Measurements from ENCODE around the gene MCRIP1.

The MCRIP1 gene

DNA sequence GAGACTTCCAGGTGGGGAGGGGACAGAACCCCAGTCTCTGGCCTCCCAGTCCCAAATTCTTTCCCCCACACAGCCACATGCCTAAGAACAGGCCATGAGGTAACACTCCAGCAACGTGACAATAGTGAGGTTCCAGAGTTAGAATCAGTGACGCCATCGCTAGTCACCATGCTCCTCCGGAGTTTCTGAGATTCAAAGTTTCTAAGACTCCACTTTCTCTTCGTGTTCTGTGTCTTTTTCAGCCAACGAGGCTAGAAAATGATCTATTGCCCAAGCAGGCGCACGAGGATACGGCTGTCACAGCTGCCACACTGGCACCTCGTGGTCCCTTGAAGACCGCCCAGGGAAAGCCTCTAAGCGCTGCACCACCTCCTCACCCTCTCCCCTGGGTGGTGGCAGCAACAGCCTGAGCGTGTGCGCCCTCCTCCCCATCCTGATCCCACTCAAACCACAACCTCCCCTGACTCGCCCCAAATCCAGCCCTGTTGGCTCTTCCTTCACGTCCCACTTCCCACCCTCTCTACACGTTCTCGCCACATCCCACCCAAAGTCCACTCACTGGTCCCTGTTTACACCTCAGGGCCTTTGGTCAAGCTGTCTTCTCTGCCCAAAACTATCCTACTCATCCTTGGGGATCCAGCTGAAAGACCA is 1.0 kb downstream of the MCRIP1 start:
- Histone ChIP-seq H3K4me1 (no peaks in the 10 kb centered on the region), H3K27me3 (no peaks in the 10 kb centered on the region), H3K4me3 (ENCODE audit: low read depth, low read length) (peak overlapping the region; percentile 84), H3K9me3 (no peaks in the 10 kb centered on the region), H3K36me3 (no peaks in the 10 kb centered on the region)
- TF ChIP-seq, protein P1, sequence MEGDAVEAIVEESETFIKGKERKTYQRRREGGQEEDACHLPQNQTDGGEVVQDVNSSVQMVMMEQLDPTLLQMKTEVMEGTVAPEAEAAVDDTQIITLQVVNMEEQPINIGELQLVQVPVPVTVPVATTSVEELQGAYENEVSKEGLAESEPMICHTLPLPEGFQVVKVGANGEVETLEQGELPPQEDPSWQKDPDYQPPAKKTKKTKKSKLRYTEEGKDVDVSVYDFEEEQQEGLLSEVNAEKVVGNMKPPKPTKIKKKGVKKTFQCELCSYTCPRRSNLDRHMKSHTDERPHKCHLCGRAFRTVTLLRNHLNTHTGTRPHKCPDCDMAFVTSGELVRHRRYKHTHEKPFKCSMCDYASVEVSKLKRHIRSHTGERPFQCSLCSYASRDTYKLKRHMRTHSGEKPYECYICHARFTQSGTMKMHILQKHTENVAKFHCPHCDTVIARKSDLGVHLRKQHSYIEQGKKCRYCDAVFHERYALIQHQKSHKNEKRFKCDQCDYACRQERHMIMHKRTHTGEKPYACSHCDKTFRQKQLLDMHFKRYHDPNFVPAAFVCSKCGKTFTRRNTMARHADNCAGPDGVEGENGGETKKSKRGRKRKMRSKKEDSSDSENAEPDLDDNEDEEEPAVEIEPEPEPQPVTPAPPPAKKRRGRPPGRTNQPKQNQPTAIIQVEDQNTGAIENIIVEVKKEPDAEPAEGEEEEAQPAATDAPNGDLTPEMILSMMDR (IDR thresholded peaks at IDR 0.05; ENCODE audit: low read depth, low read length): no peak
- DNase-seq: no peak

DNA sequence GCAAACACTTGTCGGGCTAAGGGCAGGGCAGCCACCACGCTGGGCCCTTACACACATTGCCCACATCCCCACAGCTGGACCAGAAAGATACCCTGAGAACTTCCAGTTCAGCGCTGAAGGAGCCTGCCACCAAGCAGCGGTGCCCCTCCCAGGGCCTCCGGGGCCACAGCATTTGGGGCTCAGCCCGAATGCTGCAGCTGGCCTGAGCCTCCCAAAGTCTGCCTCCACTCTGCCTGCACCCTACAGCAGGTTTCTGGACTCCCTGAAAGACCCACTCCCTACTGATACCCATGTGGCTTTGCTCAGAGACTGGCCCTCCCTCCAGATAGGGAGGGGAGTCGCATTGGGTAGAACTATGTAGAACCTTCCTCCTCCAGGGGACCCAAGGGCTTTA is 1.5 kb downstream of the MCRIP1 start:
- H3K36me3 ChIP-seq: no peaks in the 10 kb centered on the region
- TF ChIP-seq, protein P1 (IDR thresholded peaks at IDR 0.05; ENCODE audit: low read depth, low read length): no peak
- H3K4me3 ChIP-seq (ENCODE audit: low read depth, low read length): peak overlapping the region; percentile 84; the same call in 1 of the 2 replicates
- H3K4me1 ChIP-seq: no peaks in the 10 kb centered on the region
- no peaks in the 10 kb centered on the region for H3K27me3 ChIP-seq
- no peak for DNase-seq
- H3K9me3 ChIP-seq: no peaks in the 10 kb centered on the region

- no peaks in the 10 kb centered on the region for H3K9me3 ChIP-seq
- no peak overlapping the region for H3K4me3 ChIP-seq (ENCODE audit: low read depth, low read length)
- TF ChIP-seq, protein P1 (IDR thresholded peaks at IDR 0.05; ENCODE audit: low read depth, low read length): no peak
- DNase-seq: no peak
- H3K27me3 ChIP-seq: no peaks in the 10 kb centered on the region
- no peaks in the 10 kb centered on the region for H3K36me3 ChIP-seq
- no peaks in the 10 kb centered on the region for H3K4me1 ChIP-seq
Observed at GRCh38 chr17:81829858-81830257, 3.2 kb downstream of the MCRIP1 start.

DNA sequence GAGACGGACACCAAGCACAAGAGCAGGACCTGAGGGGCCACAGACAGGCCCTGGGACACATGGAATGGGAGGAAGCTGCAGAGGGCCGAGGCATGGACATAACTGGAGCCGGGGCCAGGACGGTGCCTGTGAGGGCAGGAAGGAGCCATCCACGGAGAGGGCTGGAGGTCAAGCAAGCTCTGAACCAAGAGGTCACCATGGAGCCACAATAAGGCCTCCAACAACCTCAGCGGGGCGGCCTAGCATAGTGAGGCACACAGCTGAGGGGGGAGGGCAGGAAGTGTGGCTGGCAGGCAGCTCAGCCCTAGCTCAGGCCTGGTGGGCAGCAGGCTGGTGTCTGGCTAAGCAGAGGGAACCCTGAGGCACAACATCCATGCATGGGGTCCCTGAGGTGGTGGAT is 4.4 kb downstream of the MCRIP1 start:
- no peaks in the 10 kb centered on the region for H3K9me3 ChIP-seq
- DNase-seq: no peak
- no peaks in the 10 kb centered on the region; the same call in 1 of the 2 replicates for H3K36me3 ChIP-seq
- H3K27me3 ChIP-seq: no peaks in the 10 kb centered on the region
- H3K4me1 ChIP-seq: no peaks in the 10 kb centered on the region
- TF ChIP-seq, protein P1 (IDR thresholded peaks at IDR 0.05; ENCODE audit: low read depth, low read length): no peak
- no peak overlapping the region for H3K4me3 ChIP-seq (ENCODE audit: low read depth, low read length)

- peaks cover 7% of the 10 kb centered on the region for H3K4me1 ChIP-seq
- H3K9me3 ChIP-seq: no peaks in the 10 kb centered on the region
- TF ChIP-seq, protein P1 (IDR thresholded peaks at IDR 0.05; ENCODE audit: low read depth, low read length): no peak
- DNase-seq: no peak
- no peaks in the 10 kb centered on the region for H3K27me3 ChIP-seq
- peaks cover 4% of the 10 kb centered on the region; the same call in 1 of the 2 replicates for H3K36me3 ChIP-seq
- H3K4me3 ChIP-seq (ENCODE audit: low read depth, low read length): no peak overlapping the region
Observed at GRCh38 chr17:81825841-81826466, 7.1 kb downstream of the MCRIP1 start.

DNA sequence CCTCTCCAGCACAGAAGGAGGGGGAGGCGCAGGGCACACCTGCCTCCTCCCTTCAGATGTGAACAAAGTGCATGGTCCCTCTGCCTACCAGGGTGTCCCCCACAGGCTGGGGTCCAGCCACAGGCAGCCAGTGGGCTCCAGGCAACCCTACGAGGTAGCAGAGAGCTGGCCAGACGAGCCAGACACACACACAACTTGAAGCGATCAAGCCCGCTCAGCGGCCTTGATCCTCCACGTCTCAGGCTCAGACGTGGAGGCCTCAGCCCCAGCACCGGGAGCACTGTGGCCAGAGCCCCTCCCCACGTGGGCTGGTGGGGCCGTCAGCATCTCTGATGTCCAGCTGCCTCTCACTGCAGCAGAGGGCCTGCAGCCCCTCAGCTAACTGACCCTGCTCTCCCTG is 8.5 kb downstream of the MCRIP1 start:
- DNase-seq: no peak
- peaks cover 4% of the 10 kb centered on the region; the same call in 1 of the 2 replicates for H3K36me3 ChIP-seq
- TF ChIP-seq, protein P1 (IDR thresholded peaks at IDR 0.05; ENCODE audit: low read depth, low read length): no peak
- H3K27me3 ChIP-seq: no peaks in the 10 kb centered on the region
- no peak overlapping the region for H3K4me3 ChIP-seq (ENCODE audit: low read depth, low read length)
- no peaks in the 10 kb centered on the region for H3K9me3 ChIP-seq
- peaks cover 7% of the 10 kb centered on the region for H3K4me1 ChIP-seq

All from BE2C (cell line).